Activated T-cell treated with anti-CD3 and anti-CD28 coated beads, Interleukin-2, amount 50 U/mL, for 48 hours (primary cell): Measurements from ENCODE around the gene CPS1.

Source experiments
- DNase-seq, 2 experiments: peaks; one replicate each; pipeline ENCODE4 v3.0.0-alpha.2; 2020

CPS1 gene

GRCh38 chr2:210707900-210708299 lies 151.5 kb downstream of the CPS1 start:
- no peak for DNase-seq

- DNase-seq = no peak
Observed at GRCh38 chr2:210713122-210713521, 156.7 kb downstream of the CPS1 start.

GRCh38 chr2:210715560-210716082 lies 159.2 kb downstream of the CPS1 start:
- no peak for DNase-seq

- DNase-seq = no peak
Observed at GRCh38 chr2:210718503-210718902, 162.1 kb downstream of the CPS1 start.

- DNase-seq = no peak
Observed at GRCh38 chr2:210722092-210722491, 165.7 kb downstream of the CPS1 start.

- no peak for DNase-seq
Observed at GRCh38 chr2:210727549-210727948, 171.2 kb downstream of the CPS1 start.
